AG04449 (cell line): ENCODE results near the gene EMP3.
"Not testable (repeated sequence)": the region's sequence is repeated elsewhere in the genome, so short reads cannot be mapped to it uniquely, and the experiment has no call there.

Experiments used
- CTCF ChIA-PET: fragments of 350-600 bp; formaldehyde crosslinking; extraction: SDS; loops from one replicate; lab custom pipeline; 2021; ENCODE audit warnings: antibody characterized with exemption; lab: Yijun Ruan, JAX
- POLR2A ChIA-PET: fragments of 400-600, 350-600 bp; formaldehyde crosslinking; extraction: SDS; loops from one replicate; lab custom pipeline; 2020; ENCODE audit warnings: antibody characterized with exemption, inconsistent platforms; lab: Yijun Ruan, JAX
- DNase-seq: peaks from one replicate; pipeline ENCODE4 v3.0.0-alpha.2; 2010; ENCODE audit warnings: low read depth, low spot score
- H3K4me3 ChIP-seq: 2 replicates; pipeline ENCODE4 v1.5.1; 2011; ENCODE audit warnings: low read depth, mild to moderate bottlenecking, control low read depth, low read length
- TF ChIP-seq, protein P1 (sequence below): IDR thresholded peaks from one replicate; pipeline ENCODE4 v1.5.1; 2011; ENCODE audit warnings: mild to moderate bottlenecking, moderate library complexity, low read length, control low read depth, inconsistent platforms; ENCODE audit not compliant: insufficient read depth; ENCODE audit errors: missing control alignments

EMP3 gene

GRCh38 chr19:48290771-48291488, 34.4 kb upstream of the EMP3 start:
- TF ChIP-seq, protein P1, sequence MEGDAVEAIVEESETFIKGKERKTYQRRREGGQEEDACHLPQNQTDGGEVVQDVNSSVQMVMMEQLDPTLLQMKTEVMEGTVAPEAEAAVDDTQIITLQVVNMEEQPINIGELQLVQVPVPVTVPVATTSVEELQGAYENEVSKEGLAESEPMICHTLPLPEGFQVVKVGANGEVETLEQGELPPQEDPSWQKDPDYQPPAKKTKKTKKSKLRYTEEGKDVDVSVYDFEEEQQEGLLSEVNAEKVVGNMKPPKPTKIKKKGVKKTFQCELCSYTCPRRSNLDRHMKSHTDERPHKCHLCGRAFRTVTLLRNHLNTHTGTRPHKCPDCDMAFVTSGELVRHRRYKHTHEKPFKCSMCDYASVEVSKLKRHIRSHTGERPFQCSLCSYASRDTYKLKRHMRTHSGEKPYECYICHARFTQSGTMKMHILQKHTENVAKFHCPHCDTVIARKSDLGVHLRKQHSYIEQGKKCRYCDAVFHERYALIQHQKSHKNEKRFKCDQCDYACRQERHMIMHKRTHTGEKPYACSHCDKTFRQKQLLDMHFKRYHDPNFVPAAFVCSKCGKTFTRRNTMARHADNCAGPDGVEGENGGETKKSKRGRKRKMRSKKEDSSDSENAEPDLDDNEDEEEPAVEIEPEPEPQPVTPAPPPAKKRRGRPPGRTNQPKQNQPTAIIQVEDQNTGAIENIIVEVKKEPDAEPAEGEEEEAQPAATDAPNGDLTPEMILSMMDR, result peak; percentile 95
- DNase-seq, result no peak
- CTCF ChIA-PET, result interaction anchor here (1.0 to 18.1 kb wide), 17 partner anchors 8 to 331 kb away, joined by 3 to 429 read pairs (median 5); partner anchors contain the start of genes KDELR1 and ZNF114
- H3K4me3 ChIP-seq, result peak overlapping the region; percentile 61
- POLR2A ChIA-PET, result no interaction called here

GRCh38 chr19:48291489-48291815, 33.9 kb upstream of the EMP3 start:
- CTCF ChIA-PET, result interaction anchor here (0.9 to 18.1 kb wide), 17 partner anchors 14 to 293 kb away, joined by 3 to 429 read pairs (median 5); partner anchors contain the start of genes CARD8, KDELR1 and ZNF114
- DNase-seq, POLR2A ChIA-PET, H3K4me3 ChIP-seq: not testable (repeated sequence)

- ChIA-PET POLR2A (interaction anchor here (0.9 kb wide), 1 partner anchor 32 kb away, joined by 4 read pairs; the partner anchor contains the start of gene EMP3), CTCF (interaction anchor here (0.6 to 18.1 kb wide), 8 partner anchors 12 to 331 kb away, joined by 3 to 429 read pairs (median 6); partner anchors contain the start of gene ZNF114)
- H3K4me3 ChIP-seq, result no peak overlapping the region
- TF ChIP-seq, protein P1, result no peak
- DNase-seq, result no peak
These were observed 32.6 kb upstream of the EMP3 start for GRCh38 chr19:48292798-48293197.

DNA sequence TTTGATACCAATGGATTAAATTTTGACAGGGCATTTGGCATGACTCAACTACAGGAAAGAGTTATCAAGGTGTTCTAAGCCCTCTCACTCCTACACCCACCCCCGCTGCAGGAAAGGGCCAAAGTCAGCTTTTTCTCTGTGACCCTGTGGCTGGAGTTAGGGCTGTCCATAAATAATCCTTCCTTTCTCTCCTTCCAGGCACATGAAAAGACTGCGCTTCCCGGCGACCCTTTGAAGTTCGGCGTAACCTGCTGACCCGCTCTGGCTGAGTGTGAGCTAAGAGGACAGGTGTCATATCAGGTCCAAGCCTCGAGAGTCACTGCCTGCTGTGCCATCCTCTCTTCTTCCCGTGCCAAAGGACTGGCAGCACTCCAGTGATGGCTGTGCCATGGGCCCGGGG, 29.9 kb upstream of the EMP3 start:
- no peak for DNase-seq
- H3K4me3 ChIP-seq, result no peak overlapping the region
- POLR2A ChIA-PET, result no interaction called here
- TF ChIP-seq, protein P1, result no peak
- CTCF ChIA-PET, result interaction anchor here (1.0 to 18.1 kb wide), 3 partner anchors 21 to 49 kb away, joined by 3 to 429 read pairs (median 4); partner anchors contain the start of gene ZNF114

- DNase-seq, result no peak
- CTCF ChIA-PET, result interaction anchor here (0.7 to 18.1 kb wide), 4 partner anchors 12 to 37 kb away, joined by 3 to 429 read pairs (median 4); partner anchors contain the start of gene ZNF114
- no peak overlapping the region for H3K4me3 ChIP-seq
- TF ChIP-seq, protein P1, result no peak
- POLR2A ChIA-PET, result no interaction called here
These were observed 28.2 kb upstream of the EMP3 start for GRCh38 chr19:48296963-48297734.

GRCh38 chr19:48297975-48298374, 27.4 kb upstream of the EMP3 start:
- H3K4me3 ChIP-seq, result no peak overlapping the region
- POLR2A ChIA-PET, result no interaction called here
- CTCF ChIA-PET, result interaction anchor here (1.2 to 18.1 kb wide), 2 partner anchors 11 to 23 kb away, joined by 3 to 429 read pairs; partner anchors contain the start of gene ZNF114
- TF ChIP-seq, protein P1, result no peak
- DNase-seq, result no peak
